Mucosa of rectum (tissue), 2 donors: ENCODE data around the gene WDR53.

Experiments used
- H3K27ac ChIP-seq, 2 donors: one replicate each; pipeline ENCODE4 v1.7.0; 2013; ENCODE audit warnings: inconsistent platforms in 2 of 2, low read depth in 2 of 2, low read length in 2 of 2
- H3K27me3 ChIP-seq, 2 donors: one replicate each; pipeline ENCODE4 v1.7.0; 2013; ENCODE audit warnings: low read length in 2 of 2; ENCODE audit not compliant: control insufficient read depth in 2 of 2, insufficient read depth in 2 of 2
- H3K36me3 ChIP-seq, 2 donors: one replicate each; pipeline ENCODE4 v1.7.0; 2013; ENCODE audit warnings: low read length in 2 of 2; ENCODE audit not compliant: control insufficient read depth in 2 of 2, insufficient read depth in 2 of 2
- H3K4me1 ChIP-seq, 2 donors: one replicate each; pipeline ENCODE4 v1.7.0; 2013; ENCODE audit warnings: low read length in 2 of 2, mild to moderate bottlenecking in 1 of 2; ENCODE audit not compliant: control insufficient read depth in 2 of 2, insufficient read depth in 2 of 2
- H3K4me3 ChIP-seq, 2 donors: one replicate each; pipeline ENCODE4 v1.7.0; 2013; ENCODE audit warnings: low read length in 2 of 2
- H3K9ac ChIP-seq, 2 donors: one replicate each; pipeline ENCODE4 v1.7.0; 2013; ENCODE audit warnings: low read length in 2 of 2, low read depth in 1 of 2, mild to moderate bottlenecking in 1 of 2
- H3K9me3 ChIP-seq, 2 donors: one replicate each; pipeline ENCODE4 v1.7.0; 2013; ENCODE audit warnings: low read length in 2 of 2; ENCODE audit not compliant: control insufficient read depth in 2 of 2
- donor health status: healthy.
- donor health status: Normal muscosa, but diverticular disease.

Gene WDR53

DNA sequence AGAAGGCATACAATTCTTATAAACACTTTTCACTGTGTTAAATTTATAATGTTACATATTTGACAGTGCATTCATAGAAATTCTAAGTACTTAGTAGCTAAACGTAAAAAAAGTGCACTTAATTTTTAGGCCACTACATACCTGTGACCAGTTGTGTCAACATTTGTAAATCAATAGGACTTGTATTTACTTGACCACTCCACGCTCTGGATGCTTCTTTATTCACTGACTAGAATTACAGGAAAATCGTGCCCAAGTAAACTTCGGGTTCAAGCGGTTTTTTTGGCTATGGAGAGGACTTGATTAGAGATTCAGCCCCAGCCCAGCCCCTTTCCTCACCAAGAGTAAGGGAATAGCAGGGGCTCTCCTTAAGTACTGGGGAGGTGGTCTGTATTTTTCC lies 21.8 kb downstream of the WDR53 start:
- H3K9me3 ChIP-seq: no peaks in the 10 kb centered on the region
- no peaks in the 10 kb centered on the region for H3K27me3 ChIP-seq
- no peak overlapping the region for H3K9ac ChIP-seq
- H3K36me3 ChIP-seq: no peaks in the 10 kb centered on the region
- no peak overlapping the region for H3K4me3 ChIP-seq
- no peaks in the 10 kb centered on the region for H3K4me1 ChIP-seq
- H3K27ac ChIP-seq: no peak overlapping the region

DNA sequence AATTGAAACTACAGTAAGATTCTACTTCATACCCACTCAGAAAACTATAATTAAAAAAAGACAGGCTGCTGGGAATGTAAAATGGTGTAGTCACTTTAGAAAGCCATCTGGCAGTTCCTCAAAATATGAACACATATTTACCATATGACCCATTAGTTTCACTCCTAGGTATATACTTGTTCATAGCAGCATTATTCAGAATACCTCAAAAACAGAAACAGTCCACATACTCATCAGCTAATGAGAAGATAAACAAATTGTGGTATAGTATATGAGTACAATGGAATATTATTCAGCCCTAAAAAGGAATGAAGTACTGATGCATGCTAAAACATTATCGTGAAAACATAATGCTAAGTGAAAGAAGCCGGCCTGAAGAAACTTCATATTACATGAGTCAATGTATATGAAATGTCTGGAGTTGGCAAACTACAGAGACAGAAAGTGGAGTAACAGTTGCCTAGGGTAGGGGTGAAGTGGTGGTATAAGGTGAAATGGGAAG lies 23.8 kb downstream of the WDR53 start:
- no peaks in the 10 kb centered on the region for H3K27me3 ChIP-seq
- H3K4me1 ChIP-seq: no peaks in the 10 kb centered on the region
- no peak overlapping the region for H3K9ac ChIP-seq
- H3K27ac ChIP-seq: no peak overlapping the region
- H3K4me3 ChIP-seq: no peak overlapping the region
- no peaks in the 10 kb centered on the region for H3K9me3 ChIP-seq
- no peaks in the 10 kb centered on the region for H3K36me3 ChIP-seq

DNA sequence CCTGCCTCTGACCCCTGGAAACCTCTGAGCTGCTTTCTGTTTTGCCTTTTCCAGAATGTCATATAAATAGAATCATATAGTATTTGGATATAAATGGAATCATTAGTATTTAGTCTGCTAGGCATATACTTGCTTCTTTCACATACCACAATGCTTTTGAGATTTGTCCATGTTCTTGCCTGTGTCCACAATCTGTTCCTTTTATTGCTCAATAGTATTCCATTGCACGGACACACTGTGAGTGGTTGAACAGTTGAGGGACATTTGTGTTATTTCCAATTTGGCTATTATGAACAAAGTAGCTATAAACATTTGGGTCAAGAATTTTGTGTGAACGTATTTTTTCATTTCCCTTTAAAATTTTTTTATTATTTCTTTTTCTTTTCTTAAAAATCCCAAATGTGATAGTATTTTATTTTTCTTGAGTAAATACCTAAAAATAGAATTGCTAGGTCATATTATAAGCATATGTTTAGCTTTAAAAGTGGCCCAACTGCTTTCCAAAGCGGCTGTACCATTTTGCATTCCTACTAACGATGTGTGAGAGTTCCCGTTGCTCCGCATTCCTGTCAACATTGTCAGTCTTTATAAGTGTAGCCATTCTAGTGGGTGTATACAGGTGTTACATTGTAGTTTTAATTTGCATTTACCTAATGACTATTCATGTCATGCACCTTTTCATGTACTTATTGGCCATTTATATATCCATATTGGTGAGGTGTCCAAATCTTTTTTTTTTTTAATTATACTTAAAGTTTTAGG lies 26.5 kb downstream of the WDR53 start:
- Histone ChIP-seq H3K4me1 (no peaks in the 10 kb centered on the region), H3K9me3 (no peaks in the 10 kb centered on the region), H3K4me3 (no peak overlapping the region), H3K27me3 (no peaks in the 10 kb centered on the region), H3K36me3 (no peaks in the 10 kb centered on the region), H3K9ac (no peak overlapping the region), H3K27ac (no peak overlapping the region)

DNA sequence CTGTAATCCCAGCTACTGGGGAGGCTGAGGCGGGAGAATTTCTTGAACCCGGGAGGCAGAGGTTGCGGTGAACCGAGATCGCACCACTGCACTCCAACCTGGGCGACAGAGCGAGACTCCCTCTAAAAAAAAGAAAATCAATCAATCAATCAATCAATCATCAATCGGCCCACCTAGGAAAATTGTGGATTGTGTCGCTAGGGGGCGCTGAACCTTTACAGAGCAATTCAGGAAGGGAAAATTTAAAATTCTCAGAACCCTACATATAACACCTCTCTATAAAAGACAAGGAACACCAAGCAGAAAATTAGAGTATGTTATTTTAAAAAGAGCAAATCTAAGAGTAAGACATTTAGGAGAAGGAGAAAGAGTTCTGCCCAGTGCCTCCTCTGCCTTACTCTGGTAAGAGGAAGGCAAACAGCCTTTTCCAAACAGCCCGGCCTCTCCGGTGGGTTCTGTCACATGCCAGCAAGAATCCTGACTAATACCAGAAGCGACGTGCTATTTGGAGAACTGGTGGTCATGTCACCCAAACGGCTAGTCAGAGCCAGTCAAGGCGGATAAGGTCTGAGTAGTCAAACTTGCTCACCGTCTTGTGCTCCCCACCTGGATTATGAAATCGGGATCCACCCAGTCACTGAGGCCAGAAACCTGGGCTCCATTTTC lies 30.9 kb downstream of the WDR53 start:
- no peak overlapping the region for H3K4me3 ChIP-seq
- no peaks in the 10 kb centered on the region for H3K27me3 ChIP-seq
- H3K9ac ChIP-seq: no peak overlapping the region
- H3K4me1 ChIP-seq: no peaks in the 10 kb centered on the region
- no peaks in the 10 kb centered on the region for H3K36me3 ChIP-seq
- H3K27ac ChIP-seq: no peak overlapping the region
- no peaks in the 10 kb centered on the region for H3K9me3 ChIP-seq

DNA sequence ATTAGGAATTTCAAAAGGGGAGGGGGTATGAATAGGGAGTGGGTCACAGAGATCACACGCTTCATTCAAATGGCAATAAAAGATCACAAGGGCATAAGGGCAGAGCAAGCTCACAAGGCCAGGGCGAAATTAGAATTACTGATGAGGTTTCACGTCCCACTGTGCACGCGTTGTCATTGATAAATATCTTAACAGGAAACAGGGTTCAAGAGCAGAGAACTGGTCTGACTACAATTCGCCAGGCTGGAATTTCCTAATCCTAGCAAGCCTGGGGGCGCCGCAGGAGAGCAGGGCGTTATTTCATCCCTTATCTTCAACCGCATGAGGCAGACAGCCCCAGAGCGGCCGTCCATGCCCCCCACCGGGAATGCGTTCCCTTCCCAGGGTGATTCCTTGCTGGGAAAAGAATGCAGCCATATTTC lies 35.1 kb downstream of the WDR53 start:
- no peak overlapping the region for H3K9ac ChIP-seq
- H3K27ac ChIP-seq: no peak overlapping the region
- H3K27me3 ChIP-seq: no peaks in the 10 kb centered on the region
- no peak overlapping the region for H3K4me3 ChIP-seq
- H3K4me1 ChIP-seq: no peaks in the 10 kb centered on the region
- no peaks in the 10 kb centered on the region for H3K36me3 ChIP-seq
- no peaks in the 10 kb centered on the region for H3K9me3 ChIP-seq

DNA sequence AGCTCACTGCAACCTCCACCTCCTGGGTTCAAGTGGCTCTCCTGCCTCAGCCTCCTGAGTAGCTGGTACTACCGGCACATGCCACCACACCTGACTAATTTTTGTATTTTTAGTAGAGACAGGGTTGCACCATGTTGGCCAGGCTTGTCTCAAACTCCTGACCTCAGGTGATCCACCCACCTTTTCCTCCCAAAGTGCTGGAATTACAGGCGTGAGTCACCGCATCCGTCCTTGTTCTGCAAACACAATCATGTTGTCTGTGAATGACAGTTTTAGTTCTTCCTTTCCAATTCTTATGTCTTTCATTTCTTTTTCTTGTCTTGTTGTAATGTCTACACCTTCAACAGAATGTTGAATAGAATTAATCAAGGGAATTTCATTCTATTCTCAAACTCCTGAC lies 36.9 kb downstream of the WDR53 start:
- no peaks in the 10 kb centered on the region for H3K9me3 ChIP-seq
- no peak overlapping the region for H3K4me3 ChIP-seq
- H3K36me3 ChIP-seq: no peaks in the 10 kb centered on the region
- no peaks in the 10 kb centered on the region for H3K4me1 ChIP-seq
- H3K27me3 ChIP-seq: no peaks in the 10 kb centered on the region
- H3K27ac ChIP-seq: no peak overlapping the region
- no peak overlapping the region for H3K9ac ChIP-seq

DNA sequence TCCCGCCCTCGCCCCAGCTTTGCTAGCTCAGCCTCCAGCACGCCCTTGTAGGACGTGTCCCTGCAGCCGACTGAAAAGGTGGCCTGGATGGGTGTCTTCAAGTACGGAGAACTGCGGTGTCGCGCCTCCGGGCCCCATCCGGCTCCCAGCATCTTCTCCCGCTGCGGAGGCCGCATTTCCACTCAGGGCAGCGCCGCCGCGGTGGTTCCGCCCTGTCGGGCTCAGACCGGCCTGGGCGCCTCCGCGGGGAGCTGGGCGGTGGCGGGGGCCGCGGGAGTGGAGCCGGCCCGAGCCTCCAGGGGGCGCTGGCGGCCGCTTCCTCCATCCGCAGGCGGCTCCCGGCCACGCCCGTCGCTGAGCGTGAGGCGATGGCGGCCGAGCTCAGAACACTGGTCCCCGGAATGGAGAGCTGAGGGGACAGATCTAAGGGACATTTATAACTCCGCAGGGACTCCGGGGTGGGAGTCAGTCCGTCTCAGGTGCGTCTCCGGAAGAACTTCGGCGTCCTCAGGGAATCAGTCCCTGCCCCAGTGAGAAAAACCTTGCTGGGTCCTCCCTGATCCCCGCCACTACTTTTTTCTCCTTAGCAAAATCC lies 39.6 kb downstream of the WDR53 start:
- H3K4me3 ChIP-seq: peak overlapping the region; percentile 54 to 61
- peak overlapping the region in 1 of 2 donors; percentile 52 for H3K27ac ChIP-seq
- no peaks in the 10 kb centered on the region for H3K9me3 ChIP-seq
- H3K36me3 ChIP-seq: no peaks in the 10 kb centered on the region
- peak overlapping the region; percentile 44 to 60 for H3K9ac ChIP-seq
- H3K27me3 ChIP-seq: no peaks in the 10 kb centered on the region
- H3K4me1 ChIP-seq: no peaks in the 10 kb centered on the region

DNA sequence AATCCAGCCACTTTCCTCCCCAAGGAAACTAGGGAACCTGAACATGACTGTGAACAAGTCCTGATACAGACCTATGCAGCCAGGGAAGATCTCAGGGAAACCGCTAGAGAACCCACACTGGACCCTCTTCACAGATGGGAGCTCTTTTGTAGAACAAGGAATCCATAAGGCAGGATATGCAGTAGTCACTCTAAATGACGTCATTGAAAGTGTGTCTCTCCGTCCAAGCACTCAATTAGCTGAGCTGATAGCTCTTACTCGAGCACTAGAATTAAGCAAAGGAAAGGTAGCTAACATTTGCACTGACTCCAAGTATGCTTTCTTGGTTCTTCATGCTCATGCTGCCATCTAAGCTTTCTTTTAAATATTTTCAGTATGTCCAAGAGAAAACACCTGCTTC lies 43.2 kb downstream of the WDR53 start:
- no peaks in the 10 kb centered on the region for H3K27me3 ChIP-seq
- no peak overlapping the region for H3K27ac ChIP-seq
- H3K9me3 ChIP-seq: peaks cover 0 to 4% of the 10 kb centered on the region in 2 donors
- H3K9ac ChIP-seq: no peak overlapping the region
- no peaks in the 10 kb centered on the region for H3K36me3 ChIP-seq
- no peak overlapping the region for H3K4me3 ChIP-seq
- no peaks in the 10 kb centered on the region for H3K4me1 ChIP-seq

DNA sequence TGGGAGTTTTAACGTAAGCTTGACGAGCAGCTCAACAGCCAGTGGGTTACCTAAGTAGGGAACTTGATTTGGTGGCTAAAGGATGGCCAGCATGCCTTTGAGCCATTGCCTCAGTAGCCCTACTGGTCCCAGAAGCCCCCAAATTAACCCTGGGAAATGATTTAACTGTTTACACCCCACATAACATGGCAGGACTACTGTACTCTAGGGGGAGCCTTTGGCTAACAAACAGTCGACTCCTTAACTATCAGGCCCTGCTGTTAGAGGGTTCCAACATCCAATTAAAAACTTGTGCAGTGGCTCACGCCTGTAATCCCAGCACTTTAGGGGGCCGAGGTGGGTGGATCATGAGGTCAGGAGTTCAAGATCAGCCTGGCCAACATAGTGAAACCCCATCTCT lies 43.8 kb downstream of the WDR53 start:
- no peaks in the 10 kb centered on the region for H3K27me3 ChIP-seq
- no peak overlapping the region for H3K4me3 ChIP-seq
- H3K27ac ChIP-seq: no peak overlapping the region
- H3K36me3 ChIP-seq: no peaks in the 10 kb centered on the region
- no peak overlapping the region for H3K9ac ChIP-seq
- no peaks in the 10 kb centered on the region for H3K4me1 ChIP-seq
- peaks cover 3 to 9% of the 10 kb centered on the region in 2 donors for H3K9me3 ChIP-seq

DNA sequence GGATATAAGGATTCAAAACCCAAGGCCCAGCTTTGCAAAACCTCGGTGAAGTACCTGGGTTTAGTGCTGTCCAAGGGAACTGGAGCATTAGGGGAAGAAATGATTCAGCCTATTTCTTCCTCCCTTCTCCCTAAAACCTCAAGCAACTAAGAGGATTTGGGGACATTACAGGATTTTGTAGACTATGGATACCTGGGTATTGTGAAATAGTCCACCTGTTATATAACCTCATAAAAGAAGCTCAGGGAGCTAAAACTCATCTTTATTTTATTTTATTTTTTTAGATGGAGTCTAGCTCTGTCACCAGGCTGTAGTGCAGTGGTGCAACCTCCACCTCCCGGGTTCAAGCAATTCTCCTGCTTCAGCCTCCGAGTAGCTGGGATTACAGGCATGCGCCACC lies 44.5 kb downstream of the WDR53 start:
- Histone ChIP-seq H3K36me3 (no peaks in the 10 kb centered on the region), H3K4me3 (no peak overlapping the region), H3K27ac (no peak overlapping the region), H3K9ac (no peak overlapping the region), H3K9me3 (peaks cover 6 to 15% of the 10 kb centered on the region in 2 donors), H3K27me3 (no peaks in the 10 kb centered on the region), H3K4me1 (no peaks in the 10 kb centered on the region)
